ENCODE data around the gene ARHGEF11. TPM values are rescaled to one million over a fixed set of nuclear protein-coding genes. Genes with fewer than 3 reads are reported as not detected.

Gene ARHGEF11
- total RNA-seq, 1 experiment from 2014 or later = 38.1 TPM

DNA sequence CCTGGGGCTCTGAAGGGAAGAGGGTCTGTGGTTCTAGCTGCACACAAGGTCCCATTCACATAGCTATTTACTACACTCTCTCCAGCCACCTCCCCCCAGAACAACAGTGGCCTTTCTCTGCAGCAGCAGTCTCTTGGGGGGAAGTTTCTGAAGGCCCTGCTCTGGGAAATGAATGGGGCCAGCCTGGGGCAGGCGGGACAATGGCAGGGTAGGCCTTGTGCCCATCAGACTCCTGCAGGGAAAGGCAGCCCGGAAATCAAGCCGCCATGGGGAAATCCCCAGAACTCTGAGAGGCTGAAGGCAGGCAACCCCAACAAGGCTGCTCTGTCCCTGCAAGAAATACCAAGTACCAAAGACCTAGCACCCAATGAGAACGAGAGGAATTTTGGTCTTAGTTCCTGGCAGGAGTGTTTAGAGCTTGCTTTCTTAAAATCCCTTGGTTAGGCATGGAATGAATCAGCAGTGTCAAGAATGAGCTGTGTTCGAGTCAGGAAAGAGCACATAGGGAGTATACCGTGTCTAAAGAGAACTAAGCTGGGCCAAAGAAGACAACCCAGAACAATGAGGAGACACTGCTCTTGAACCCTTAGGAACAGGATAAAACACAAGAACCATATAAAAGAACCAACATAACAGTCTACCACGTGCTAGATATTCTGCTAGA, 11.3 kb downstream of the ARHGEF11 start (continued):
- TF ChIP-seq PRRX2 (CRISPR knock-in tag; IDR thresholded peaks at IDR 0.05) (no peak), NFATC4 (CRISPR knock-in tag; IDR thresholded peaks at IDR 0.05) (no peak), GTF2I (CRISPR knock-in tag; conservative IDR thresholded peaks at IDR 0.05) (no peak), MYBL2 (CRISPR knock-in tag; IDR thresholded peaks at IDR 0.05) (no peak), CREB1 (CRISPR knock-in tag; IDR thresholded peaks at IDR 0.05) (no peak), GRHL2 (CRISPR knock-in tag; IDR thresholded peaks at IDR 0.05; ENCODE audit: insufficient replicate concordance, severe bottlenecking) (no peak)
- TF ChIP-seq, protein P1, sequence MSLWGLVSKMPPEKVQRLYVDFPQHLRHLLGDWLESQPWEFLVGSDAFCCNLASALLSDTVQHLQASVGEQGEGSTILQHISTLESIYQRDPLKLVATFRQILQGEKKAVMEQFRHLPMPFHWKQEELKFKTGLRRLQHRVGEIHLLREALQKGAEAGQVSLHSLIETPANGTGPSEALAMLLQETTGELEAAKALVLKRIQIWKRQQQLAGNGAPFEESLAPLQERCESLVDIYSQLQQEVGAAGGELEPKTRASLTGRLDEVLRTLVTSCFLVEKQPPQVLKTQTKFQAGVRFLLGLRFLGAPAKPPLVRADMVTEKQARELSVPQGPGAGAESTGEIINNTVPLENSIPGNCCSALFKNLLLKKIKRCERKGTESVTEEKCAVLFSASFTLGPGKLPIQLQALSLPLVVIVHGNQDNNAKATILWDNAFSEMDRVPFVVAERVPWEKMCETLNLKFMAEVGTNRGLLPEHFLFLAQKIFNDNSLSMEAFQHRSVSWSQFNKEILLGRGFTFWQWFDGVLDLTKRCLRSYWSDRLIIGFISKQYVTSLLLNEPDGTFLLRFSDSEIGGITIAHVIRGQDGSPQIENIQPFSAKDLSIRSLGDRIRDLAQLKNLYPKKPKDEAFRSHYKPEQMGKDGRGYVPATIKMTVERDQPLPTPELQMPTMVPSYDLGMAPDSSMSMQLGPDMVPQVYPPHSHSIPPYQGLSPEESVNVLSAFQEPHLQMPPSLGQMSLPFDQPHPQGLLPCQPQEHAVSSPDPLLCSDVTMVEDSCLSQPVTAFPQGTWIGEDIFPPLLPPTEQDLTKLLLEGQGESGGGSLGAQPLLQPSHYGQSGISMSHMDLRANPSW (CRISPR knock-in tag; conservative IDR thresholded peaks at IDR 0.05; ENCODE audit: low read depth) = no peak

DNA sequence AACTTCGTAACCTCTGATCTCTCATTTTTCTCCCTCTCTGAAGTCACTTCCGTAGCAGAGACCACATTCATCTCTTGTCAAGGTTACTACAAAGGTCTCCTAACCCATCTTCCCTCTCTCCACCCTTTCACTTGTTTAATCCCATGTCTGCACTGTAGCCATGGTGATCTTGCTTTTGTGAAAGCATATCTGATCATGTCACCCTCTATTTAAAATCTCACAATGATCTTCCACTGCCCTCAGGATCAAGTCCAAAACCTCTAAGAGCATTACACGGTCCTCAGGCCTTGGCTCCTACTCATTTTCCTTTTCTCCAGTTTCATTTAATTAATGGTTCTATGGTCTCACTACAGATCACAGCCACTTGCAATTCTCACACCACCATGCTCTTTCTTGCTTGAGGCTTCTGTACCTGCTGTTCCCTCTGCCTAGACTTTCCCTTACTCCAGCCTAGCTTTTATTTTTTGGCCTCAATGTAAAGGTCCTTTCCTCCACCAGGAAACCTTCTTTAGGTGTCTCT, 12.1 kb downstream of the ARHGEF11 start:
- H3K4me1 Mint-ChIP-seq = peaks cover 10% of the 10 kb centered on the region
- no peak for ATAC-seq
- H3K4me3 Mint-ChIP-seq = no peak overlapping the region
- H3K36me3 Mint-ChIP-seq = no peaks in the 10 kb centered on the region
- no peaks in the 10 kb centered on the region for H3K9me3 Mint-ChIP-seq
- H3K27ac Mint-ChIP-seq = no peak overlapping the region
- POLR2A ChIA-PET = interaction anchor here (0.5 kb wide), 1 partner anchor 13 kb away, joined by 5 read pairs; no protein-coding TSS in a partner anchor
- CTCF ChIA-PET = interaction anchor here (1.1 kb wide), 2 partner anchors 36 to 123 kb away, joined by 4 read pairs; no protein-coding TSS in a partner anchor
- H3K27me3 Mint-ChIP-seq (ENCODE audit: low read depth) = no peaks in the 10 kb centered on the region
- no peak for DNase-seq (ENCODE audit: low spot score)
- TF ChIP-seq, protein P2, sequence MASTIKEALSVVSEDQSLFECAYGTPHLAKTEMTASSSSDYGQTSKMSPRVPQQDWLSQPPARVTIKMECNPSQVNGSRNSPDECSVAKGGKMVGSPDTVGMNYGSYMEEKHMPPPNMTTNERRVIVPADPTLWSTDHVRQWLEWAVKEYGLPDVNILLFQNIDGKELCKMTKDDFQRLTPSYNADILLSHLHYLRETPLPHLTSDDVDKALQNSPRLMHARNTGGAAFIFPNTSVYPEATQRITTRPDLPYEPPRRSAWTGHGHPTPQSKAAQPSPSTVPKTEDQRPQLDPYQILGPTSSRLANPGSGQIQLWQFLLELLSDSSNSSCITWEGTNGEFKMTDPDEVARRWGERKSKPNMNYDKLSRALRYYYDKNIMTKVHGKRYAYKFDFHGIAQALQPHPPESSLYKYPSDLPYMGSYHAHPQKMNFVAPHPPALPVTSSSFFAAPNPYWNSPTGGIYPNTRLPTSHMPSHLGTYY (CRISPR knock-in tag; IDR thresholded peaks at IDR 0.05) = no peak
- TF ChIP-seq, protein P3, sequence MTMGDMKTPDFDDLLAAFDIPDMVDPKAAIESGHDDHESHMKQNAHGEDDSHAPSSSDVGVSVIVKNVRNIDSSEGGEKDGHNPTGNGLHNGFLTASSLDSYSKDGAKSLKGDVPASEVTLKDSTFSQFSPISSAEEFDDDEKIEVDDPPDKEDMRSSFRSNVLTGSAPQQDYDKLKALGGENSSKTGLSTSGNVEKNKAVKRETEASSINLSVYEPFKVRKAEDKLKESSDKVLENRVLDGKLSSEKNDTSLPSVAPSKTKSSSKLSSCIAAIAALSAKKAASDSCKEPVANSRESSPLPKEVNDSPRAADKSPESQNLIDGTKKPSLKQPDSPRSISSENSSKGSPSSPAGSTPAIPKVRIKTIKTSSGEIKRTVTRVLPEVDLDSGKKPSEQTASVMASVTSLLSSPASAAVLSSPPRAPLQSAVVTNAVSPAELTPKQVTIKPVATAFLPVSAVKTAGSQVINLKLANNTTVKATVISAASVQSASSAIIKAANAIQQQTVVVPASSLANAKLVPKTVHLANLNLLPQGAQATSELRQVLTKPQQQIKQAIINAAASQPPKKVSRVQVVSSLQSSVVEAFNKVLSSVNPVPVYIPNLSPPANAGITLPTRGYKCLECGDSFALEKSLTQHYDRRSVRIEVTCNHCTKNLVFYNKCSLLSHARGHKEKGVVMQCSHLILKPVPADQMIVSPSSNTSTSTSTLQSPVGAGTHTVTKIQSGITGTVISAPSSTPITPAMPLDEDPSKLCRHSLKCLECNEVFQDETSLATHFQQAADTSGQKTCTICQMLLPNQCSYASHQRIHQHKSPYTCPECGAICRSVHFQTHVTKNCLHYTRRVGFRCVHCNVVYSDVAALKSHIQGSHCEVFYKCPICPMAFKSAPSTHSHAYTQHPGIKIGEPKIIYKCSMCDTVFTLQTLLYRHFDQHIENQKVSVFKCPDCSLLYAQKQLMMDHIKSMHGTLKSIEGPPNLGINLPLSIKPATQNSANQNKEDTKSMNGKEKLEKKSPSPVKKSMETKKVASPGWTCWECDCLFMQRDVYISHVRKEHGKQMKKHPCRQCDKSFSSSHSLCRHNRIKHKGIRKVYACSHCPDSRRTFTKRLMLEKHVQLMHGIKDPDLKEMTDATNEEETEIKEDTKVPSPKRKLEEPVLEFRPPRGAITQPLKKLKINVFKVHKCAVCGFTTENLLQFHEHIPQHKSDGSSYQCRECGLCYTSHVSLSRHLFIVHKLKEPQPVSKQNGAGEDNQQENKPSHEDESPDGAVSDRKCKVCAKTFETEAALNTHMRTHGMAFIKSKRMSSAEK (CRISPR knock-in tag; IDR thresholded peaks at IDR 0.05; ENCODE audit: borderline replicate concordance) = no peak
- TF ChIP-seq NFATC4 (CRISPR knock-in tag; IDR thresholded peaks at IDR 0.05) = no peak
- TF ChIP-seq TCF7 (CRISPR knock-in tag; IDR thresholded peaks at IDR 0.05; ENCODE audit: low read depth) = no peak
- TF ChIP-seq IRF2 (CRISPR knock-in tag; IDR thresholded peaks at IDR 0.05; ENCODE audit: borderline replicate concordance, low read depth) = no peak
- TF ChIP-seq, protein P4, sequence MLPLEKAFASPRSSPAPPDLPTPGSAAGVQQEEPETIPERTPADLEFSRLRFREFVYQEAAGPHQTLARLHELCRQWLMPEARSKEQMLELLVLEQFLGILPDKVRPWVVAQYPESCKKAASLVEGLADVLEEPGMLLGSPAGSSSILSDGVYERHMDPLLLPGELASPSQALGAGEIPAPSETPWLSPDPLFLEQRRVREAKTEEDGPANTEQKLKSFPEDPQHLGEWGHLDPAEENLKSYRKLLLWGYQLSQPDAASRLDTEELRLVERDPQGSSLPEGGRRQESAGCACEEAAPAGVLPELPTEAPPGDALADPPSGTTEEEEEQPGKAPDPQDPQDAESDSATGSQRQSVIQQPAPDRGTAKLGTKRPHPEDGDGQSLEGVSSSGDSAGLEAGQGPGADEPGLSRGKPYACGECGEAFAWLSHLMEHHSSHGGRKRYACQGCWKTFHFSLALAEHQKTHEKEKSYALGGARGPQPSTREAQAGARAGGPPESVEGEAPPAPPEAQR (CRISPR knock-in tag; IDR thresholded peaks at IDR 0.05) = no peak
- TF ChIP-seq, protein P5, sequence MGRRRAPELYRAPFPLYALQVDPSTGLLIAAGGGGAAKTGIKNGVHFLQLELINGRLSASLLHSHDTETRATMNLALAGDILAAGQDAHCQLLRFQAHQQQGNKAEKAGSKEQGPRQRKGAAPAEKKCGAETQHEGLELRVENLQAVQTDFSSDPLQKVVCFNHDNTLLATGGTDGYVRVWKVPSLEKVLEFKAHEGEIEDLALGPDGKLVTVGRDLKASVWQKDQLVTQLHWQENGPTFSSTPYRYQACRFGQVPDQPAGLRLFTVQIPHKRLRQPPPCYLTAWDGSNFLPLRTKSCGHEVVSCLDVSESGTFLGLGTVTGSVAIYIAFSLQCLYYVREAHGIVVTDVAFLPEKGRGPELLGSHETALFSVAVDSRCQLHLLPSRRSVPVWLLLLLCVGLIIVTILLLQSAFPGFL (CRISPR knock-in tag; IDR thresholded peaks at IDR 0.05; ENCODE audit: borderline replicate concordance) = no peak
- TF ChIP-seq ESRRA (CRISPR knock-in tag; IDR thresholded peaks at IDR 0.05; ENCODE audit: borderline replicate concordance) = no peak
- TF ChIP-seq, protein P6, sequence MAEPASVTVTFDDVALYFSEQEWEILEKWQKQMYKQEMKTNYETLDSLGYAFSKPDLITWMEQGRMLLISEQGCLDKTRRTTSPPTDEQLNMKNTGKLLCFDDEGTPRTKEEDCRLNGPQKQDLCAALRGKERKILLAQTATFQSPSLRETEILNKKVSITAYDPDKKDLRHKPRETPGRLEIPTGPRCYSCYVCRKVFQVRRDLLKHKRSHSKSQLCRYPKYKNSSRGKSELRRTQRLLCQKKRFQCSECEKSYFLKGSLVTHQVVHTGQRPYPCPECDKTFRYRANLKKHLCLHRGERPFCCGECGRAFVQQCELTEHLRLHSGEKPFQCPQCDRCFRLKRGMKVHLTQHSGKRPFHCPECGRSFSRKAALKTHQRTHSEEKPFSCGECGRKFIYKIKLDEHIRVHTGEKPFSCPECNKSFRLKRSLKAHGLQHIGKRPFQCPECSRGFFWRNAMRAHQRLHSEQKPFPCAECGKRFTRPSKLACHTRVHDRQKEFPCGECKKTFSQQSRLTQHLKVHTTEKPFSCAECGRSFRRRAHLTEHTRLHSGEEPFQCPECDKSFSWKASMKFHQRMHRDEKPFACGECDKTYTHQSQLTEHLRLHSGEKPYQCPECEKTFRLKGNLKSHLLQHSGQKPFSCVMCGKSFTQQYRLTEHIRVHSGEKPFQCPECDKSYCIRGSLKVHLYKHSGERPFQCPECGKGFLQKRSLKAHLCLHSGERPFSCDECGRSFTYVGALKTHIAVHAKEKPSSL (CRISPR knock-in tag; conservative IDR thresholded peaks at IDR 0.05) = no peak
- no peak for TF ChIP-seq MYBL2 (CRISPR knock-in tag; IDR thresholded peaks at IDR 0.05)
- TF ChIP-seq, protein P7, sequence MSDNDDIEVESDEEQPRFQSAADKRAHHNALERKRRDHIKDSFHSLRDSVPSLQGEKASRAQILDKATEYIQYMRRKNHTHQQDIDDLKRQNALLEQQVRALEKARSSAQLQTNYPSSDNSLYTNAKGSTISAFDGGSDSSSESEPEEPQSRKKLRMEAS (CRISPR knock-in tag; IDR thresholded peaks at IDR 0.05) = no peak
- TF ChIP-seq, protein P8, sequence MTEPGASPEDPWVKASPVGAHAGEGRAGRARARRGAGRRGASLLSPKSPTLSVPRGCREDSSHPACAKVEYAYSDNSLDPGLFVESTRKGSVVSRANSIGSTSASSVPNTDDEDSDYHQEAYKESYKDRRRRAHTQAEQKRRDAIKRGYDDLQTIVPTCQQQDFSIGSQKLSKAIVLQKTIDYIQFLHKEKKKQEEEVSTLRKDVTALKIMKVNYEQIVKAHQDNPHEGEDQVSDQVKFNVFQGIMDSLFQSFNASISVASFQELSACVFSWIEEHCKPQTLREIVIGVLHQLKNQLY (CRISPR knock-in tag; IDR thresholded peaks at IDR 0.05) = no peak
- no peak for TF ChIP-seq TP53 (CRISPR knock-in tag; IDR thresholded peaks at IDR 0.05)
- TF ChIP-seq, protein P9, sequence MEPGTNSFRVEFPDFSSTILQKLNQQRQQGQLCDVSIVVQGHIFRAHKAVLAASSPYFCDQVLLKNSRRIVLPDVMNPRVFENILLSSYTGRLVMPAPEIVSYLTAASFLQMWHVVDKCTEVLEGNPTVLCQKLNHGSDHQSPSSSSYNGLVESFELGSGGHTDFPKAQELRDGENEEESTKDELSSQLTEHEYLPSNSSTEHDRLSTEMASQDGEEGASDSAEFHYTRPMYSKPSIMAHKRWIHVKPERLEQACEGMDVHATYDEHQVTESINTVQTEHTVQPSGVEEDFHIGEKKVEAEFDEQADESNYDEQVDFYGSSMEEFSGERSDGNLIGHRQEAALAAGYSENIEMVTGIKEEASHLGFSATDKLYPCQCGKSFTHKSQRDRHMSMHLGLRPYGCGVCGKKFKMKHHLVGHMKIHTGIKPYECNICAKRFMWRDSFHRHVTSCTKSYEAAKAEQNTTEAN (CRISPR knock-in tag; IDR thresholded peaks at IDR 0.05) = no peak
